ENCODE results near the gene FARP2.
"Not testable (repeated sequence)": the region's sequence is repeated elsewhere in the genome, so short reads cannot be mapped to it uniquely, and the experiment has no call there.

FARP2 gene

DNA sequence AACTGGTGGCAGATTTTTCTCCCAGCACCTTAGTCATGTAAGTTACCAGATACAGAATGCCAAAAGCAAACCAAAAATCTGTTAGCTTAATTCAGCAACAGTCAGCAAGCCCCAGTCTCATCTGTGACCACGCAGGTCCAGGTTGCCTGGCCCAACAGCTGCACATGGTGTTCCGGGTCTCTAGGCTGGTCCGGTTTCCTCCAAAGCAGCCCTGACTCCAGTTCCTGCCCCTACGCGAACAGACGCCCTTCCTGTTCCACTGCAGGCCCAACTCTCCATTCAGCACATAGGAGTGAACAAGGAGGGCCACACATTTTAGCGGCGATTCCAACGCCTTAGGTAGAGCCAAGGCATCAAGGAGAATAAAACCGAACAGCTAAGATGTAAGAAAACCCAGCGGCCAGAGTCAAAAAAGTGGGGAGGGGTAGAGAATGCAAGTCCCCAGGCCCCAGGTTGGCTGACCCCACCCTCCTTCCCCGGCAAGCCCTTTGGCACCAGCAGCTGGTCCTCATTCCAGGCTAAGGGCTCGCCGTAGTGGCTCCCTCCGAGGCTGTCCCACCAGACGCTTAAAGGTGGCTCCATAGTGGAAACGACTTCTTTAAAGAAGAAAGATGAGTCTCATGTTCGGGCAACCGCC is 150.8 kb downstream of the FARP2 start:
- DNase-seq = no peak

DNA sequence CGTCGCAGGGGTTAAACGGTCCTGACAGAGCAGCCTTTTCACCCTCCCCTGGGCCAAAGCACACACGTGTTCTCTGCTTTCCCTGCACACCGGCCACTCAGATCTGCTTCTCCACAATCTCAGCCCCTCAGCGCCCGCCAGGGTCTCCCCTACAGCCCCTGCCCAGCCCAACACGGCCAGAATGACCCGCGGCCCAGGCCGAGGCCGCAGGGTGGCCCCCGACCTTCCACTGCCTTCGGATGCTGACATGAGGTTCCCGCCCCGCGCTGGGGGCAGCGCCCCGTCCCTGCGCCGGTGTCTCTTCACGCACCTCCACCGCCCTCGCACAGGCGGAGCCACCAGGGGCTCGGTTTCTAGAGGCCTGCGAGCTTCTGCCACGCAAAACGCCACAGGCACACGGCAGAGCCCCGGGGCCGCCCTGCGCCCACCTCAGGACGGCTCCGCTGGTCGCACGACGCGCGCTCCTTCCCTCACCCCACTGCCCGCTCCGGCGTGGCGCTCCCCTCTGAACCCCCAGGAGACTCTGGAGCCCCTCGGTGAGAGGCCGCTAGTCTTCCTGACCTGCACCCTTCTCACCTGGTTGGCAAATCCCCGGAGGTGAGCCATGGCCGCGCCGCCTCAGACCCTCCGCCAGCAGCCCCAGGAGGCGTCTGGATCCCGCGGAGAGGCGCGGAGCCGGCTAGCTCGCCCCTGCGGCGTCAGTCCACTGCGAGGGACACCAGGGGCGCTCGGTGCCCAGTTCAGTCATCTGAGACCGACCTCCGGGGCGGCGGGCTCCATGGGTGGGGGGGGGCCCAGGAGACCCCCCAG is 151.6 kb downstream of the FARP2 start:
- DNase-seq = no peak

GRCh38 chr2:241508240-241509154 is 152.4 kb downstream of the FARP2 start, which contains the start of gene STK25:
STK25 (minus strand) TSS chr2:241508584; CDS start chr2:241508035, 549 bp downstream.
- DNase-seq = peak; percentile 97

DNA sequence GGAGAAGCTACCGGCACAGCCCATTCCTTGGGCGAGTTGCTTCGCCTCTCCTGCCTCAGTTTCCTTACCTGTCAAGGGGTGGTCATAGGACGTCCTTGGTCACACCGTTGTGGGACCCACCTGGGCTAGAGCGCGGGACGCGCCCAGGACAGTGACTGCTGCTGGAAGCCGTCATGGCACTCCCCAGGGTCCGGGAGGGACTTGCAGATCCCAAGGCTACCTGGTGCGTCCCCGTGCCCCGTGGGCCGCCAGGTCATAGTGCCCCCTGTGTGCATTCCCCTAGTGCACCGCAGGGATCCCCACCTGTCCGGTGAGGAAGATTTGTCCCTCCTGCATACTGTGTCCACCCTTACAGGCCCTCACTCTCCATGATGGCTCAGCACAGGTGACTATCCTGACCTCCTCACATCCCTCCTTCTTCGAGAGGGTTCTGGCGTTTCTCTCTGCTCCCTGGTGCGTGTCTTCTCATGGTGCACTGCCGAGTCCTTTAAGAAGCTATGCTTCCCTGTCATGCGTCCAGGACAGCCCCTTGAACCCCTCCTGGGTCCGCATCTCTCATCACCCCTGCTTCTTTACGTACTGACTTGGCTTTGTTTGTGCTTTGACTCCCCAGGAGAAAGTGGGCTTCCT is 153.2 kb downstream of the FARP2 start:
- no peak for DNase-seq

DNA sequence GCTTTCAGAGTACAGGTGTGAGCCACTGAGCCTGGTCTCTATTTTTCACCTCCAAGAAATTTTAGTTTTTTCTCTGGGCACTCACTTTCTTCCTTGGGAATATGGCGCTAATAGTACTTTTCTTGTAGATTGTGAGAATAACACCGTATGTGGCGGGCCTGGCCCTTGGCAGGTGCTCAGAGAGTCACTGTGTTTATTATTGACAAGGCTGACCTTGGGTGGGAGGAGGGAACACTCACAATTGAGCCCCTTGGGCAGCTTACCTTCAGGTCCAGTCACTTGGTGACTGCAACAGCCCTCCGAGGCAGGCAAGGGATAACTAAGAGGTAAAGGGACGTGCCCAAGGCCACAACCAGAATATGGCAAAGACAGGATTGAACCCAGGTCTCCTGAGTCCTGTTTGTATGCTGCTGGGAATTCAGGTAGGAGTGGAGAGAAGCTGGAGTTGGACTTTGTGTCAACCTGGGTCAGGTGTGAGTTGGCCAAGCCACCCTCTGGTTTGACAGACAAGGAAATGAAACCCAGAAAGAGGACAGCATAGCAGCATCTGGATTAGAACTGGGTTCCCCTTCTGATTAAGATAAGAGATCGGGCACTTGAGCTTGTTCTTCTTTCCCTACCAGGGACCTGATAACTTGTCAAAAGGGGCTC is 155.1 kb downstream of the FARP2 start:
- DNase-seq = no peak

- DNase-seq = no peak
These were observed 158.5 kb downstream of the FARP2 start for GRCh38 chr2:241514553-241514952.

DNA sequence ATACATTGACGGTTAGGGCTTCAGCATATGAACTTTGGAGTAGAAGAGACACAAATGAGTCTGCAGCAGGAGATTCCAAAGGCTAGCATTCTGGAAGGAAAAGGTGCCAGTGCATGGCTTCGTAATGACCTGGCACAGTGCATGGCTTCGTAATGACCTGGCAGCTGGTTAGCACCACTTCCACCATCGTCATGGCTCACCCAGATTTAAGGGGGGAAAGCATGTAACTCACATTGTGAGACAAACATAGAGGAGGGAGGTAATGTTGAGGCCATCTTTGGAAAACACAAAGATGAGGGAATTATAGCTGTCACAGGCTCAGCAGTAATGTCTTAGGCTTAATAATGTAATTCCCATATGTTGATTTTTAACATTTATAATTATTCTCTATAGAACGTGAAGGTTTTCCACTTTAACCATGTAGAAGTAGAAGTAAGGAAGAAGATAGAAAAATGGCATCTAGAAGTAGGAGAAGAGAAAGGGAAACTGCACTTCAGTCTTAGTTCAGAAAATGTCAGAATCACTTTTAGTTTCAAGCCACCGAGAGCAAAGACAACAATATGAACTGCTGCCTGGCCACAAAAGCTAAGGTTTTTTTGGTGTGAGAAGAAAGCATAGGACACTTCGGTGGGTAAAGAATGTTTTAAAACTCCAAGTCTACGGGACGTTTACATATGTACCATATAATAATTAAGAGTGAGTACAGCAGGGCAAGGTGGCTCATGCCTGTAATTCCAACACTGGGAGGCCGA is 159.1 kb downstream of the FARP2 start:
- DNase-seq = no peak

GRCh38 chr2:241516520-241516965 is 160.5 kb downstream of the FARP2 start:
- DNase-seq = no peak

GRCh38 chr2:241517297-241517696 is 161.2 kb downstream of the FARP2 start:
- DNase-seq = no peak

DNA sequence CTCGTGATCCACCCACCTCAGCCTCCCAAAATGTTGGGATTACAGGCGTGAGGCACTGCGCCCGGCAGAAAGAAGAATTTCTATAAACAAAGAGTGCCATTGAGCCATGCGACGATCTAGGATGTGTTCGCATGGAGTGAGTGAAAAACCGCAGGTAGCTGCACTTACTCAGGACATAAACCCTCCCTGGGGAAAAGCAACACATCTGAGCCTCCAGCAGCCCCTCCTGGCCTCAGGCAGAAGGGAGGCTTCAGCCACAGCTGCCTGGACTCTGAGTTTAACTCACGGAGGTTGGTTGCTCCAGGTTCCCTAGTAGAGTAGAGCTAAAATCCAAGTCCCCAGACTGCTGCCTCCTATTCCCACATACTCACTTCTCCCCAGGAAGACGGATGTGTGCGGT is 163.6 kb downstream of the FARP2 start:
- DNase-seq = no peak

- DNase-seq = no peak
These were observed 166.4 kb downstream of the FARP2 start for GRCh38 chr2:241522477-241522876.

DNA sequence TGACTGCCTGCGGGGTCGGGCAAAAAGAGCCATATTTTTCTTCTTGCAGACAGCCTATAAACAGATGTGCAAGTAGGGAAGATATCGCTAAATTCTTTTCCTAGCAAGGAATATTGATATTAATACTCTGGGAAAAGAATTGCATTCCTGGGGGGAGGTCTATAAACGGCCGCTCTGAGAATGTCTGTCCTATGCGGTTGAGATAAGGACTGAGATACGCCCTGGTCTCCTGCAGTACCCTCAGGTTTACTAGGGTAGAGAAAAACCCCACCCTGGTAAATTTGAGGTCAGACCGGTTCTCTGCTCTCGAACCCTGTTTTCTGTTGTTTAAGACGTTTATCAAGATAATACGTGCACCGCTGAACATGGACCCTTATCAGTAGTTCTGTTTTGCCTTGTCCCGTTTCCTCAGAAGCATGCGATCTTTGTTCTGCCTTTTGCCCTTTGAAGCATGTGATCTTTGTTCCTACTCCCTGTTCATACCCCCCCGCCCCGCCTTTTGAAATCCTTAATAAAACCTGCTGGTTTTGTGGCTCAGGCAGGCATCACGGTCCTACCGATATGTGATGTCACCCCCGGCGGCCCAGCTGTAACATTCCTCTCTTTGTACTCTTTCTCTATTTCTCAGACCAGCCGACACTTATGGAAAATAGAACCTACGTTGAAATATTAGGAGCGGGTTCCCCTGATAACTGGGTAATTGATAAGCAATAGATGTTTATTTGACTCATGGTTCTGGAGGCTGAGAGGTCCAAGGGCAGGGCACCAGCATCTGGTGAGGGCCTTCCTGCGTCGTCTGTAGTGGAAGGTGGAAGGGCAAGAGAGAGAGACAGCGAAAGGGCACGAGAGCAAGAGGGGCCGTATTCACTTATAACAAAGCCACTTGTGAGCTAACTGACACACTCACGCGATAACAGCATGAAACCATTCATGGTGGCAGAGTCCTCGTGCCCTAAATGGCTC is 170.0 kb downstream of the FARP2 start:
- not testable (repeated sequence) for DNase-seq

GRCh38 chr2:241530571-241530970 is 174.5 kb downstream of the FARP2 start:
- no peak for DNase-seq

GRCh38 chr2:241531161-241531722 is 175.2 kb downstream of the FARP2 start:
- no peak for DNase-seq

DNA sequence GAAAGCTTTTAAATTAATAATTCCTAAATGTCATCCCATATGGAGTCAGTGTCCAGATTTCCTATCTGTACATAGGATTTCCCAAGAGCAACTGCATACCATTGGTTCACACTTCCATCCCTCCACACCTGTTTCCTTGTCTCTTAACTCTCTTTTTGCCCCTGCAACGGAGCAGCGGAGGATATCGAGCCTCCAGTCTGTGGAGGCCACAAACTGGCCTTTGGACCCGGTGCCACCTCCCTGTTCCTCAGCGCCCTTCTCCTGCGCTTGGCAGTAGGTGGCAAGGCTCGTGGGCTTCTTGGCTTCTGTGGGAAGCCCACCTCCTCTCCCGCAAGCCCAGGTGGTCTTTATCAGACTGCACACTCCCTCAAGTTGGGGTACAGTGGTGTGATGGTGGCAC is 176.1 kb downstream of the FARP2 start:
- no peak for DNase-seq

DNA sequence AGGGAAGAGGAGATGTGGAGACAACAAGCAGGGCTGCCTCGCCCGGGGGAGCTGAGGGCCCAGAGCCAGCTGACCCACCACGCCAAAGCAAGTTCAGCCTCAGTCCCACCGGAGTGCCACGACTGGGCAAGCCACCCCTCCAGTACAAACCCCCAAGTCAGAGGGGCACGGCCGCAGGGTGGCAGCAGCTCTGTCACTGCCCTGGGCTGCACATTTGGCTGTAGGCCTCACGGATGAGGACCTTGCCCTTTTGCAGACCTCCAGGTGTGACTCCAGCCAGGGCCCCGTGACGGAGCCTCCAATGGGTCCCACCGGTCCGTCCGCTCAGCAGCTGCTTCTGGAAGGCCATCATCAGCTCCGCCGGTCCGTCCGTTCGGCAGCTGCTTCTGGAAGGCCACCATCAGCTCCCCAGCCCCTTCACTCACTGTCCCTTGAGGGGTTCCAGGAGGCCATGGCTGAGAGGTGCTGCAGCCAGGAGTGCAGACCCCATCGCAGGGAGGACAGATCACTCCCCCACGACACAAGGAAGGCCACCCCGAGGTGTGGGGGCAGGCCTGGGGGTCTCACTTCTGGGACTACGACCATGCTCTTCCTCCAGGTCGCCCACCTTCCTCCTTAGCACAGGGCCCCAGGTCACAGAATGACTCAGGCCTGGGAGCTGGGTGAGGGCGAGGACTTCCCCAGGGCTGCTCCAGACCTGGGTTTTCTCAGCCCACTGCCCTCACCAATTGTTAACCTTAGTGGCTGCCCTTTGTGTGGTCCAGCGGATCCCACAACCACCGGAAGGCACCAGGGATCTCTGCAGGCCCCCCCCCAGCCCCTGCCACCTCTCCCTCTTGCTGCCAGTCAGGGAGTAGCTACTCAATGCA is 176.9 kb downstream of the FARP2 start:
- DNase-seq = no peak

GRCh38 chr2:241534293-241534692 is 178.2 kb downstream of the FARP2 start:
- no peak for DNase-seq

DNA sequence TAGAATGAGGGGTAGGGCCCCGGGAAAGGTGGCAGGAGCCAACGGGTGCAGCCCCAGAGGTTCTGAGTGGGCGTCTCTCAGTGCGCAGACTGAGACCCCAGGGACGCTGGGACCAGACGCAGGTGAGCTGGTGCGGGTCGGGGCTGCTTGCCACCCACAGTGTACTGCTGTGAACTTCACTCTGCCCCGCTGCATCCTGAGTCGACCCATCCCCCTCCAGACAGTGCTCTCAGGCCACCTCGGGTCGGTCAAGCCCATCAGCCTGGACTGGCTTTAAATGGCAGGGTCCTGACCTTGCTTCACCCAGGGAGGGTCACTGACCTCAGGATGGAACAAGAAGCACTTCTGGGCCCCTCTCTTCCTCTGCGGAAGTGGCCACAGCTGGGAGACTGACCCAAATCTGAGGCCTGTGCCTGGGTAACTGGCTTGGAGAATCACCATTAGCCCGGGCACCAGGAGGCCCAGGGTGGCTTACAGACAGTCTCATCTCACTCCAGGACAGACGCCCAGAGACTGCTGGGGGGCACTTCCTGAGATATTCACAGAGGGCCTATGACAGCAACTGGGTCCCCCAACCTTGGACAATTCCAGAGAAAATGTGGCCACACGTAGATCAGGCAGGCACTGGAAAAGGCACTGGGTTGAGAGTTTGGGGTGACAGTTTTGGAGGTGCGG is 178.8 kb downstream of the FARP2 start:
- no peak for DNase-seq
